ENCODE measurements around the gene MORN1. TPM values are rescaled to one million over a fixed set of nuclear protein-coding genes. Genes with fewer than 3 reads are reported as not detected.

Gene MORN1
- total RNA-seq, 3 donors from 2014 or later: 6.4 to 7.0 (median 6.7) TPM

Other genes starting within 250 kb of the MORN1 start
- 10 to 100 TPM; 67.8 to 82.3 (median 69.9) TPM for gene FAAP20, start 196.8 kb downstream of the MORN1 start, total RNA-seq
- gene SKI, start 163.2 kb downstream of the MORN1 start, total RNA-seq: 10 to 100 TPM; 43.8 to 45.2 (median 44.7) TPM
- 100 to 1,000 TPM; 153 to 170 (median 170) TPM for gene RER1, start 287 bp upstream of the MORN1 start, total RNA-seq
- 10 to 100 TPM; 23.4 to 23.6 (median 23.6) TPM for gene PEX10, start 21.0 kb upstream of the MORN1 start, total RNA-seq
- 1 to 10 TPM in 1 of 3 donors, under 1 TPM in 2; 0.58 to 1.3 (median 0.81) TPM for gene PLCH2, start 84.7 kb upstream of the MORN1 start, total RNA-seq
- 10 to 100 TPM; 38.4 to 40.5 (median 40.0) TPM for gene PANK4, start 135.0 kb upstream of the MORN1 start, total RNA-seq
- gene HES5, start 138.7 kb upstream of the MORN1 start, total RNA-seq: not detected
- 100 to 1,000 TPM in 2 of 3 donors, 10 to 100 TPM in 1; 99.3 to 164 (median 114) TPM for gene TNFRSF14, start 164.8 kb upstream of the MORN1 start, total RNA-seq
- 10 to 100 TPM; 33.8 to 42.3 (median 40.8) TPM for gene PRXL2B, start 195.2 kb upstream of the MORN1 start, total RNA-seq
- under 1 TPM in 2 of 3 donors, not detected in 1; 0.61 to 0.68 TPM for gene MMEL1, start 241.5 kb upstream of the MORN1 start, total RNA-seq

All from activated T-cell treated with anti-CD3 and anti-CD28 coated beads, Interleukin-2, amount 50 U/mL, for 4 hours (primary cell).